ENCODE results near the gene RAB30.

GRCh38 chr11:82975882-82976281, 95.8 kb downstream of the RAB30 start:
- TF ChIP-seq CTCF (IDR thresholded peaks at IDR 0.05): no peak
- TF ChIP-seq POLR2A (IDR thresholded peaks at IDR 0.05): no peak
